HG02973 (cell line): ENCODE data around the gene TBC1D21.

ENCODE experiments used
- ATAC-seq: cut with Tn5 transposase; IDR thresholded peaks from one replicate; pipeline ENCODE4 v1.9.1; 2021; ENCODE audit warnings: moderate library complexity; ENCODE audit not compliant: unreplicated experiment

Gene TBC1D21

GRCh38 chr15:73888224-73889041 is 15.1 kb downstream of the TBC1D21 start:
- ATAC-seq: no peak

- ATAC-seq: no peak
These were observed 15.8 kb downstream of the TBC1D21 start for GRCh38 chr15:73889053-73889761.

- no peak for ATAC-seq
These were observed 16.4 kb downstream of the TBC1D21 start for GRCh38 chr15:73889762-73890124.

GRCh38 chr15:73891328-73892315 is 18.3 kb downstream of the TBC1D21 start:
- no peak for ATAC-seq

GRCh38 chr15:73892446-73893226 is 19.3 kb downstream of the TBC1D21 start:
- ATAC-seq: no peak

- ATAC-seq: no peak
These were observed 20.9 kb downstream of the TBC1D21 start for GRCh38 chr15:73894133-73894814.

GRCh38 chr15:73897441-73898261 is 24.3 kb downstream of the TBC1D21 start:
- ATAC-seq: no peak

GRCh38 chr15:73899197-73900094 is 26.1 kb downstream of the TBC1D21 start:
- ATAC-seq: no peak

- ATAC-seq: no peak
These were observed 26.8 kb downstream of the TBC1D21 start for GRCh38 chr15:73900095-73900712.

GRCh38 chr15:73901126-73901810 is 27.9 kb downstream of the TBC1D21 start:
- ATAC-seq: no peak

GRCh38 chr15:73902121-73903020 is 29.0 kb downstream of the TBC1D21 start:
- ATAC-seq: no peak

- ATAC-seq: no peak
These were observed 30.9 kb downstream of the TBC1D21 start for GRCh38 chr15:73904026-73904815.

GRCh38 chr15:73905225-73905827 is 32.0 kb downstream of the TBC1D21 start:
- no peak for ATAC-seq

GRCh38 chr15:73906346-73907034 is 33.1 kb downstream of the TBC1D21 start:
- ATAC-seq: no peak
